Daoy (cell line): ENCODE results near the gene NFATC3. TPM values are rescaled to one million over a fixed set of nuclear protein-coding genes. Genes with fewer than 3 reads are reported as not detected.
A peak's percentile ranks its signal among the peaks of the same experiment; 100 is the strongest.

Source experiments
- DNase-seq: peaks from one replicate; pipeline ENCODE4 v3.0.0-alpha.2; 2015; ENCODE audit warnings: low read depth
- total RNA-seq: library from RNA; depleted of rRNA; stranded (reverse); fragments of >200 nt; shearing (Covaris generic); gene quantifications from 2 replicates; pipeline ENCODE4 v1.2.3, GENCODE V29; 2014

NFATC3 gene
- total RNA-seq, 1 experiment from 2014 or later = 12.1 TPM

GRCh38 chr16:68186877-68187276 is 101.7 kb downstream of the NFATC3 start:
- no peak for DNase-seq

- DNase-seq = no peak
These were observed 102.3 kb downstream of the NFATC3 start for GRCh38 chr16:68187505-68187904.

DNA sequence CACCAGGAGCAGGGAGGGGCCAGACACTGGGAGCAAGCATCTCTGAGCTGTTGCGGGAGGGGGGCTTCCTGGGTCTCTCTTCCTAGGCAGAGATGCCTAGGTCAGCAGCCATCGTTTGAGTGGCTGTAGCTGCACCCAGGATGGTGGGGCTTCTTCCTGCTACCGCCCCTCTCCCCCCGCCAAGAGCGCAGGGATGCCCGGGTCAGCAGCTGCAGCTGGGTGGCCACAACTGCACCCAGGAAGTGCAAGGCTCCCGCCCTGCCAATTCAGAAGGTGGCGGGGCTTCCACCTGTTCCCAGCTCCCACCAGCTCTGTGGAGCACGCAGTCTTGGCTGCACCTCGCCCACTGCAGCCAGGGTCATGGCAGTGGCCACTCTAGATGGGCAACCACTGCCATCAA is 103.0 kb downstream of the NFATC3 start:
- DNase-seq = no peak

- DNase-seq = no peak
These were observed 104.9 kb downstream of the NFATC3 start for GRCh38 chr16:68190081-68190480.

GRCh38 chr16:68190736-68191510 is 105.8 kb downstream of the NFATC3 start:
- no peak for DNase-seq

DNA sequence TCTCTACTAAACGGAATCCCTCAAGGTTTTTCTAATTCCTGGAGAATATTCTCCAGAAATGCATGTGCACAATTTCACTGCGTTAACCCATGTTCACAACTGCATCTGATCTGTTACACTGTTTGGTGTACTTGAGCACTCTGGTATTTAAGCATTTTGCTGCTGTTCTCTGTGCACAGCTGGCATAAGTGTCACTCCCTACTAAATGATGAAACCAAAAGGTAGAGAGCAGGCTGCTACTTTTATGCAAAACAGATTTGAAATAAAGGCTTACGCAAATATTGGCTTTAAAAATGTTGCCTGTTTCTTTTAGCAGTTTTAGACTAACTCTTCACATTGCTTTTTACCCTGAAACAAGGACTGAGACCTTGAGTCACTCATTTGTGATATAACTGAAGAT is 109.1 kb downstream of the NFATC3 start:
- no peak for DNase-seq

- no peak for DNase-seq
These were observed 112.1 kb downstream of the NFATC3 start for GRCh38 chr16:68197250-68197649.

DNA sequence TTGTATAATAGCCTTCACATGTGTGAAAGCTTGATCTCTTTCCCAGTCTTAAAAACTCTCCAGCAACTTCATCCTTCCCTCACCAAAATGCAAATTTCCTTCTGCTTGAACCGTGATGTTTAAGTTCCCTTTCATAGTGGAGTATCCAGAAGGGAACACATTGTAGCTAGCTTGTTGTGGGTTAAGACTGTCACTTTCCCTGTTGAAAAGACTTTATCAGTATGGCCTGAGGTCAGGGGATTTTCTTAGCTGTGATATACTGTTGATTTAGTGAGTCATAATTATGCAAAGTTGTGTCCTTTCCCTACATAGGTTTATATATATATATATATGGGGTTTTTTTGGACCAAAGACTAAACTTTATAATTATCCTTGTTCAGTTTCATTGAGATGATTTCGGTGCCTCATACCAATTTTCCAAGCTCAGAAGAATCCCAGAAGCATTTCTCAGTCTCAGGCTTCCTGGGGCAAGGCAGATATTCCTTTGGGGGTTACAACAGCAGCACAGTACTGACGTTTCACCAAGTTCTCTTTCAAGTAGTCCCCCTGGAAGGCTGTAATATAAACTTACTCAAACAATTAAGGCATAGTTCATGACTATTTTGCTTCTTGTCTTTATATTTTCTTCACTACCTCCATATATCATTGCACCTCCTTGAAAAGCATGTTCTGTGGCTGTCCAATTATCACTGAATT is 115.1 kb downstream of the NFATC3 start:
- DNase-seq = peak; percentile 44

DNA sequence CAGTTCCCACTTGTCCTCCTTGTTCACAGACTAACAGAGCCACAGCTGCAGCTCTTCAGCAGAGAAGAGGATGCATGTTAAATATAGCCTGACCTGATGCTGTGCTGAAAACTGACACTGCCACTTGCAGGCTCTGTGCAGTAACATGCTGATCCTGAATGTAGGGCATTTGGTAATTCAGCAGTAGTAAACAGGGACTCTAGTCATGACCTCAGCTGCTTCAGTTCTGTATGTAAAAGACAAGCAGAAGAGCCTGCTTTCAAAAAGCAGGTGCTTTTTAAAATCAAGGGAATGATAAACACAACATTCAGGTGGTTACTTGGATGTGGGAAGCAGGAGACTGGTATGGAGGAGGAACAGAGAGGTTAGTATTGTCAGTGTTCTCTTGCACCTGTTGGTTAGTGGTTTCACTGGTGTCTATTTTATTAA is 116.9 kb downstream of the NFATC3 start:
- no peak for DNase-seq

- DNase-seq = no peak
These were observed 121.1 kb downstream of the NFATC3 start for GRCh38 chr16:68206245-68206644.

DNA sequence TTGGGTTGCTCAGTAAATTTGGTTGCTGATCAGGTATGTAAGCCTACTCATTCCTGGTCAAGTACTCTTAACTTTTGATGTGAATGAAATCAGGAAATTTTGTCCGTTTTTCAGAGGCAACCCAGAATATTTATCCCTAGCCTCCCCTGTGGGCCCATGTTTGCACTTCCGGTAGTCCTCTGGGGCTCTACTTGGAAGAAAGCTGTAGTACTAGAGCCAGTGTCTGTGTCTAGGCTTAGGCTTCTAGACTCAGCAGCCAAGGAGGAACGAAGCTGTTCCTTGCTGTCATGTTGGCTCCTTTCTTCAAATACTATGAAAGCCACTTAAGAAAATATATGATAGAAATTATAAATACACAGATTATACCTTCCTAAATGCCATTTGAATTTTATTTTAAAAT is 129.6 kb downstream of the NFATC3 start:
- DNase-seq = no peak

DNA sequence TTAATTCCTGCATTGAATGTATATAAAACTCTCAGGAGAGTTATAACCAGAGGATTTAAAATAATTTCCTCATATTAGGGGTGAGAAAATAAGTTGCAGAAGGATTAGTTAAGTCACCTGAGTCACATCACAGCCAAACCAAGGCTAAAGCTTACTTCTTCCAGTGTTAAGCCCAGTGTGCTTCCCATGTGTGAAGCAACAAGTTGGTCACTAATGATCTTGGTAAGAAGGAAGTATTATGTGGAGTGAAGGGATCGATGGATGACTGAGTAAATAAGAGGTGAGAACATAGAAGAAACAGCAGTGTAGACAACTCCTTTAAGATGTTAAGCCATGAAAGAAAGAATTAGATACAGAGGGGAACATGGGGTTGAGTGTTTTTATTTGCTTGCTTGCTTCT is 130.1 kb downstream of the NFATC3 start:
- DNase-seq = no peak

- DNase-seq = no peak
These were observed 131.1 kb downstream of the NFATC3 start for GRCh38 chr16:68216240-68216639.

GRCh38 chr16:68217506-68217905 is 132.3 kb downstream of the NFATC3 start:
- no peak for DNase-seq

DNA sequence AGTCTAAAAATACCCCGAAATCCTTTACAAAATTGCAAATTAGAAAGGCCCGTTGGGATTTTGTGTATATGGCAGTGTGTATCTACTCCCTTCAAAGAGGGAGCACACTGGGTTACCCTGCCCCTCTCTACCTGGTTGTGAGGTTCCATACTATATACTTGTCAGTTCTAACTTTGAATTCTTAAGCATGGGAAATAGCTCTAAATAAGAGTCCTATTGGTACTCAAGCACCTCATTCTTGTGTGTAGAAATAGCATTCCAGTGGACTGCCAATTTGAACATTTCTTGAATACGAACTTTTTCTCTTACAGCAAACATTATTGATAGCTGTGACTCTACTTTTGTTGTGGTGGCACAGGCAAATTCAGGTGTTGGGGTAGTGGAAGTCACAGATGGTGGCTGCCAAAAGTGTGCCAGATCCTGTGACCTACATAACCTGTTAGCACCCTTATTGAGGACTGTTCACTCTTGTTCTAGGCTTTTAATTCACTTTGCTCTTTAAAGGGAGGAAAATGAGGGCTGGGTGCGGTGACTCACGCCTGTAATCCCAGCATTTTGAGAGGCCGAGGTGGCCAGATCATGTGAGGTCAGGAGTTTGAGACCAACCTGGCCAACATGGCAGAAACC is 134.7 kb downstream of the NFATC3 start:
- no peak for DNase-seq

GRCh38 chr16:68223072-68223471 is 137.9 kb downstream of the NFATC3 start:
- no peak for DNase-seq

DNA sequence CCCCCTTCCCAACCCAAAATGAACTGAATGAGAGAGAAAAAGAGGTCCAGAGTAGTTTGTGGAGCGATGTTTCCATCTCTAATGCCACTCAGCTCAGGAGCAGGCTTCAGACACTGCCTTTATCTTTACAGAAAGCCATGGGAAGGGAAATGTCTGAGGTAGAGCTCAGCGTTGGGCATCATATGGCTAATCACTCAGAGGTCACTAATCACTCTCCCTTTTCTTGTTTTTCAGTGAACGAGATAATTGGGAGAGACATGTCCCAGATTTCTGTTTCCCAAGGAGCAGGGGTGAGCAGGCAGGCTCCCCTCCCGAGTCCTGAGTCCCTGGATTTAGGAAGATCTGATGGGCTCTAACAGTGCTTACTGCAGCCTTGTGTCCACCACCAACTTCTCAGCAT is 140.9 kb downstream of the NFATC3 start:
- DNase-seq = no peak

GRCh38 chr16:68227183-68227793 is 142.1 kb downstream of the NFATC3 start:
- DNase-seq = no peak

GRCh38 chr16:68227850-68228553 is 142.8 kb downstream of the NFATC3 start:
- no peak for DNase-seq

DNA sequence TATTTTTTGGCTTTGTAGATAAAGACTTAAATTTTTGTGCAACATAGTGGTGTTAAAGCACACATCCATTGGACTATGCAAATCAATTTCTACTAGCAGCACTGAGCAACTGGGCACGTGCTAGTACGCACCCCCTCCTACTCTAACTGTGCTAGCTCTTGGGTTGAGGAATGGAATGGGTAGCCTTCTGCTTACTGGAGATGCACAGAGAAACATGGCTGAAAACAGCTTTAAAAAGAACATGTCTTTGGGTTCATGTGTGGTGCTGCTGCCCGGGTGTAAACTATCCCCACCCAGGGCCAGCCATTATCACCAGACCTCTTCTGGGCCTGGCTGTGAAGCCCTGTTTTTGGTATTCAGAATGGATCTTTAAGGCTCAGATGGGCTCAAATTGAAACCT is 143.5 kb downstream of the NFATC3 start:
- no peak for DNase-seq

GRCh38 chr16:68229431-68230175 is 144.4 kb downstream of the NFATC3 start:
- no peak for DNase-seq
